HepG2 (cell line): ENCODE data around the gene TLN1. TPM values are rescaled to one million over a fixed set of nuclear protein-coding genes. Genes with fewer than 3 reads are reported as not detected.

Experiments used
- ATF3 ChIP-seq: sonication (generic); formaldehyde crosslinking; IDR thresholded peaks from 2 replicates; pipeline ENCODE4 v1.4.0; 2020; ENCODE audit warnings: missing genetic modification reagents
- ATF4 ChIP-seq, 2 experiments: fragments of 450-650 bp in 1 of 2; sonication (generic) in 1 of 2; formaldehyde crosslinking; IDR thresholded peaks; 2 replicates each; pipeline versions ENCODE4 v1.5.0 to v1.8.0; 2020 to 2022; ENCODE audit warnings: mild to moderate bottlenecking in 1 of 2, missing genetic modification reagents in 1 of 2
- ELF1 ChIP-seq: sonication (generic); formaldehyde crosslinking; IDR thresholded peaks from 2 replicates; pipeline ENCODE4 v1.4.0; 2020; ENCODE audit warnings: missing genetic modification reagents
- HNF1A ChIP-seq, 2 experiments: sonication (generic) in 1 of 2; formaldehyde crosslinking in 1 of 2; IDR thresholded peaks; 2 replicates each; pipeline versions ENCODE4 v1.4.0 to v1.6.1; 2016 to 2020; ENCODE audit warnings: borderline replicate concordance in 1 of 2, low read depth in 1 of 2, mild to moderate bottlenecking in 1 of 2, missing genetic modification reagents in 1 of 2
- HNRNPLL ChIP-seq: fragments of 200-400 bp; formaldehyde crosslinking; IDR thresholded peaks from 2 replicates; pipeline ENCODE4 v1.6.1; 2017; ENCODE audit warnings: mild to moderate bottlenecking, low read depth, low read length; ENCODE audit not compliant: poor library complexity, severe bottlenecking
- MAF1 ChIP-seq: sonication (generic); formaldehyde crosslinking; IDR thresholded peaks from 2 replicates; pipeline ENCODE4 v1.5.0; 2020; ENCODE audit warnings: missing genetic modification reagents, borderline replicate concordance
- NRL ChIP-seq: sonication (generic); formaldehyde crosslinking; IDR thresholded peaks from 2 replicates; pipeline ENCODE4 v1.5.0; 2020; ENCODE audit warnings: missing genetic modification reagents, mild to moderate bottlenecking, moderate library complexity, borderline replicate concordance
- PAX8 ChIP-seq: sonication (generic); formaldehyde crosslinking; IDR thresholded peaks from 2 replicates; pipeline ENCODE4 v1.8.0; 2022; ENCODE audit warnings: mild to moderate bottlenecking, missing genetic modification reagents, borderline replicate concordance
- ZNF263 ChIP-seq: sonication (generic); formaldehyde crosslinking; IDR thresholded peaks from 2 replicates; pipeline ENCODE4 v1.4.0; 2020; ENCODE audit warnings: missing genetic modification reagents
- ZNF572 ChIP-seq: sonication (generic); formaldehyde crosslinking; IDR thresholded peaks from 2 replicates; pipeline ENCODE4 v1.5.1; 2020; ENCODE audit warnings: mild to moderate bottlenecking, missing genetic modification reagents
- ZNF574 ChIP-seq: sonication (generic); formaldehyde crosslinking; IDR thresholded peaks from 2 replicates; pipeline ENCODE4 v1.4.0; 2020; ENCODE audit warnings: missing genetic modification reagents
- ZNF607 ChIP-seq: sonication (generic); formaldehyde crosslinking; IDR thresholded peaks from 2 replicates; pipeline ENCODE4 v1.5.1; 2020; ENCODE audit warnings: missing genetic modification reagents, mild to moderate bottlenecking, borderline replicate concordance
- ZUFSP ChIP-seq: sonication (generic); formaldehyde crosslinking; IDR thresholded peaks from 2 replicates; pipeline ENCODE4 v1.9.0; 2021; ENCODE audit warnings: missing genetic modification reagents, mild to moderate bottlenecking, borderline replicate concordance
- polyA plus RNA-seq, 8 experiments: library from polyadenylated mRNA; depleted of rRNA in 3 of 8; stranded (reverse) in 7 of 8; unstranded in 1 of 8; fragments of >200 nt; fragmentation: Illumina TruSeq in 4 of 8; extraction: Trizol in 4 of 8; gene quantifications; 2 replicates each; pipeline versions ENCODE4 v1.2.1 to v1.2.3, GENCODE V29; 2011 to 2016; ENCODE audit warnings: low read depth in 4 of 8, missing spikeins in 1 of 8, mixed read lengths in 1 of 8; ENCODE audit not compliant: insufficient read depth in 1 of 8
- total RNA-seq, 5 experiments: library from RNA; depleted of rRNA; stranded (reverse); fragments of >200 nt; fragmentation: Illumina TruSeq; extraction: Trizol; gene quantifications; 2 replicates each; pipeline ENCODE4 v1.2.3, GENCODE V29; 2016; ENCODE audit warnings: low read depth in 1 of 5
- TF ChIP-seq, protein P1 (sequence below): sonication (generic); formaldehyde crosslinking; conservative IDR thresholded peaks from 2 replicates; pipeline ENCODE4 v1.5.0; 2020; ENCODE audit warnings: missing genetic modification reagents

Gene TLN1
- total and polyA plus RNA-seq, 2 of the 13 experiments (the other 11 are each of a cell fraction or from before 2014, with no cell fraction given) = 35.2 to 51.8 TPM

GRCh38 chr9:35756275-35757225 is 24.6 kb upstream of the TLN1 start (continued):
- TF ChIP-seq, protein P1, sequence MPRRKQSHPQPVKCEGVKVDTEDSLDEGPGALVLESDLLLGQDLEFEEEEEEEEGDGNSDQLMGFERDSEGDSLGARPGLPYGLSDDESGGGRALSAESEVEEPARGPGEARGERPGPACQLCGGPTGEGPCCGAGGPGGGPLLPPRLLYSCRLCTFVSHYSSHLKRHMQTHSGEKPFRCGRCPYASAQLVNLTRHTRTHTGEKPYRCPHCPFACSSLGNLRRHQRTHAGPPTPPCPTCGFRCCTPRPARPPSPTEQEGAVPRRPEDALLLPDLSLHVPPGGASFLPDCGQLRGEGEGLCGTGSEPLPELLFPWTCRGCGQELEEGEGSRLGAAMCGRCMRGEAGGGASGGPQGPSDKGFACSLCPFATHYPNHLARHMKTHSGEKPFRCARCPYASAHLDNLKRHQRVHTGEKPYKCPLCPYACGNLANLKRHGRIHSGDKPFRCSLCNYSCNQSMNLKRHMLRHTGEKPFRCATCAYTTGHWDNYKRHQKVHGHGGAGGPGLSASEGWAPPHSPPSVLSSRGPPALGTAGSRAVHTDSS = 0 out of 2 replicates have a peak, but pooled peaks have one; percentile 82
- TF ChIP-seq ZUFSP (CRISPR knock-in tag) (no peak), NRL (CRISPR knock-in tag) (peak; percentile 22; the same call in 1 of the 2 replicates), ZNF574 (CRISPR knock-in tag) (peak; percentile 83), MAF1 (CRISPR knock-in tag) (peak; percentile 78), HNF1A (IDR thresholded peaks at IDR 0.05; ENCODE audit: low read depth) (no peak), HNF1A (CRISPR knock-in tag; IDR thresholded peaks at IDR 0.05; ENCODE audit: borderline replicate concordance) (peak; percentile 69; the same call in 1 of the 2 replicates), ZNF572 (CRISPR knock-in tag) (no peak), HNRNPLL (peak; percentile 75), ATF4 (CRISPR knock-in tag; IDR thresholded peaks at IDR 0.05) (peak in 1 of 2 experiments; percentile 14; a peak in 1 of 4 replicates), ATF3 (no peak; the same call in none of the 2 replicates), ZNF263 (CRISPR knock-in tag) (no peak), ELF1 (CRISPR knock-in tag) (peak; percentile 22; the same call in 1 of the 2 replicates), PAX8 (CRISPR knock-in tag) (no peak), ZNF607 (peak; percentile 33)
